Mesendoderm (in vitro differentiated cells): ENCODE measurements around the gene KCNK3.

ENCODE experiments used
- DNase-seq: peaks from one replicate; pipeline ENCODE4 v3.0.0; 2013
- H2AK5ac ChIP-seq: 2 replicates; pipeline ENCODE4 v1.6.1; 2013; ENCODE audit warnings: low read length, inconsistent platforms
- H2BK120ac ChIP-seq: 2 replicates; pipeline ENCODE4 v1.6.1; 2013; ENCODE audit warnings: low read depth, mild to moderate bottlenecking, low read length, moderate library complexity, mixed read lengths
- H2BK15ac ChIP-seq: replicated peaks from 2 replicates; pipeline ENCODE4 v1.6.1; 2013; ENCODE audit warnings: low read depth, mild to moderate bottlenecking, moderate library complexity
- H2BK5ac ChIP-seq: 2 replicates; pipeline ENCODE4 v1.6.1; 2013; ENCODE audit warnings: low read length, inconsistent platforms
- H3K18ac ChIP-seq: 2 replicates; pipeline ENCODE4 v1.6.1; 2013; ENCODE audit warnings: mild to moderate bottlenecking, low read length, mixed read lengths
- H3K23ac ChIP-seq: one replicate; pipeline ENCODE4 v1.6.1; 2013; ENCODE audit warnings: low read length
- H3K27ac ChIP-seq: 2 replicates; pipeline ENCODE4 v1.5.1; 2013; ENCODE audit warnings: low read depth, mild to moderate bottlenecking, inconsistent platforms, low read length, moderate library complexity
- H3K27me3 ChIP-seq: 2 replicates; pipeline ENCODE4 v1.6.1; 2013; ENCODE audit warnings: low read length, control low read depth, mild to moderate bottlenecking, inconsistent platforms; ENCODE audit not compliant: insufficient read depth, poor library complexity
- H3K36me3 ChIP-seq: 2 replicates; pipeline ENCODE4 v1.6.1; 2013; ENCODE audit warnings: low read length, inconsistent platforms; ENCODE audit not compliant: control insufficient read depth, insufficient read depth
- H3K4ac ChIP-seq: one replicate; pipeline ENCODE4 v1.6.1; 2013; ENCODE audit warnings: low read depth, mild to moderate bottlenecking, low read length, moderate library complexity
- H3K4me1 ChIP-seq: 2 replicates; pipeline ENCODE4 v1.6.1; 2013; ENCODE audit warnings: low read depth, low read length, inconsistent platforms; ENCODE audit not compliant: control insufficient read depth
- H3K4me2 ChIP-seq: 2 replicates; pipeline ENCODE4 v1.6.1; 2013; ENCODE audit warnings: low read length
- H3K4me3 ChIP-seq: 2 replicates; pipeline ENCODE4 v1.5.1; 2013; ENCODE audit warnings: mild to moderate bottlenecking, low read length
- H3K56ac ChIP-seq: one replicate; pipeline ENCODE4 v1.6.1; 2013; ENCODE audit warnings: low read length
- H3K79me1 ChIP-seq: 2 replicates; pipeline ENCODE4 v1.6.1; 2013; ENCODE audit warnings: low read length, inconsistent platforms
- H3K79me2 ChIP-seq: 2 replicates; pipeline ENCODE4 v1.6.1; 2013; ENCODE audit warnings: mild to moderate bottlenecking, low read length; ENCODE audit not compliant: control insufficient read depth, insufficient read depth
- H3K9ac ChIP-seq: 2 replicates; pipeline ENCODE4 v1.6.1; 2013; ENCODE audit warnings: low read length, inconsistent platforms
- H4K5ac ChIP-seq: one replicate; pipeline ENCODE4 v1.6.1; 2013; ENCODE audit warnings: low read length
- H4K8ac ChIP-seq: one replicate; pipeline ENCODE4 v1.6.1; 2013; ENCODE audit warnings: low read depth, mild to moderate bottlenecking, control low read depth, low read length, moderate library complexity
- WGBS: extraction: QIAGEN DNeasy Blood & Tissue Kit; methylation state at CpG from one replicate; pipeline ENCODE4 v1.1.7; 2013; ENCODE audit warnings: low lambda C conversion rate, missing lambda C conversion rate; ENCODE audit not compliant: insufficient coverage; ENCODE audit errors: extremely low coverage; 5-methylcytosine and 5-hydroxymethylcytosine counted together

KCNK3 gene

GRCh38 chr2:26700078-26700477, 7.6 kb downstream of the KCNK3 start:
- H3K27me3 ChIP-seq = no peaks in the 10 kb centered on the region
- H3K4me3 ChIP-seq = no peak overlapping the region
- no peak overlapping the region for H2BK120ac ChIP-seq
- H3K23ac ChIP-seq = no peak overlapping the region
- no peak overlapping the region for H2BK5ac ChIP-seq
- no peak overlapping the region for H4K8ac ChIP-seq
- H3K27ac ChIP-seq = no peak overlapping the region
- no peaks in the 10 kb centered on the region for H3K4me1 ChIP-seq
- no peak overlapping the region for H3K4ac ChIP-seq
- WGBS = no CpG with 5 or more reads among the region's 4 CpGs
- no peak overlapping the region for H2AK5ac ChIP-seq
- H3K36me3 ChIP-seq = no peaks in the 10 kb centered on the region
- H3K56ac ChIP-seq = no peak overlapping the region
- no peaks in the 10 kb centered on the region for H3K79me1 ChIP-seq
- no peak overlapping the region for H3K18ac ChIP-seq
- no peak for DNase-seq
- no peak overlapping the region for H3K4me2 ChIP-seq
- H2BK15ac ChIP-seq = no peak overlapping the region
- H3K9ac ChIP-seq = no peak overlapping the region
- no peaks in the 10 kb centered on the region for H3K79me2 ChIP-seq
- no peak overlapping the region for H4K5ac ChIP-seq

DNA sequence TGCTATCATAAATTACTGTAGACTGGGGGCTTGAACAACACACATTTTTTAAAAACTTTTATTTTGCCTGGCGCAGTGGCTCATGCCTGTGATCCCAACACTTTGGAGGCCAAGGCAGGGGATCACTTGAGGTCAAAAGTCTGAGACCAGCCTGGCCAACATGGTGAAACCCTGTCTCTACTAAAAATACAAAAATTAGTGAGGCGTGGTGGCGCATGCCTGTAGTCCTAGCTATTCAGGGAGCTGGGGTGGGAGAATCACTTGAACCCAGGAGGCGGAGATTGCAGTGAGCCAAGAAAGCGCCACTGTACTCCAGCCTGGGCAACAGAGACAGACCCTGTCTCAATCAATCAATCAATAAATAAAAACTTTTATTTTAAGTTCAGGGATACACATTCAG, 9.1 kb downstream of the KCNK3 start:
- no peaks in the 10 kb centered on the region for H3K79me2 ChIP-seq
- H2BK15ac ChIP-seq = no peak overlapping the region
- no peak overlapping the region for H4K8ac ChIP-seq
- H3K79me1 ChIP-seq = no peaks in the 10 kb centered on the region
- no peak overlapping the region for H2BK120ac ChIP-seq
- no peak overlapping the region for H3K27ac ChIP-seq
- no peaks in the 10 kb centered on the region for H3K27me3 ChIP-seq
- H3K4me3 ChIP-seq = no peak overlapping the region
- H3K4me1 ChIP-seq = no peaks in the 10 kb centered on the region
- no peak overlapping the region for H4K5ac ChIP-seq
- DNase-seq = no peak
- H3K4ac ChIP-seq = no peak overlapping the region
- no peaks in the 10 kb centered on the region for H3K36me3 ChIP-seq
- no peak overlapping the region for H2AK5ac ChIP-seq
- no peak overlapping the region for H3K9ac ChIP-seq
- no CpG with 5 or more reads among the region's 5 CpGs for WGBS
- no peak overlapping the region for H3K4me2 ChIP-seq
- H3K18ac ChIP-seq = no peak overlapping the region
- H2BK5ac ChIP-seq = no peak overlapping the region
- no peak overlapping the region for H3K23ac ChIP-seq
- H3K56ac ChIP-seq = no peak overlapping the region

DNA sequence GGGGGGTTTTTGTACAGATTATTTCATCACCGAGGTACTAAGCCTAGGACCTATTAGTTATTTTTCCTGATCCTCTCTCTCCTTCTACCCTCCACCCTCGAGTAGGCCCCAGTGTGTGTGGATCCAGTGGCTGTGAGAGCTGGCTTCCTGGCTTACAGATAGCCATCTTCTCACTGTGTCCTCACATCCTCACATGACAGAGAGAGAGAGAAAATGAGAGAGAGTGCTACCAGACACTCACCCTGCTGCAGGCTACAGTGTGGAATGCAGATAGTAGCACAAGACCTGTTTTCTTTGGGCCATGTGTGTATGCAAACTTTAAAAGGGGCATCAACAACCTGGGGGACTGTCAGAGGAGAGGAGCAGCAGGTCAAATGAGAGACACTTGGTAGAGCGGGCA, 9.5 kb downstream of the KCNK3 start:
- DNase-seq = peak; percentile 62
- H4K8ac ChIP-seq = no peak overlapping the region

DNA sequence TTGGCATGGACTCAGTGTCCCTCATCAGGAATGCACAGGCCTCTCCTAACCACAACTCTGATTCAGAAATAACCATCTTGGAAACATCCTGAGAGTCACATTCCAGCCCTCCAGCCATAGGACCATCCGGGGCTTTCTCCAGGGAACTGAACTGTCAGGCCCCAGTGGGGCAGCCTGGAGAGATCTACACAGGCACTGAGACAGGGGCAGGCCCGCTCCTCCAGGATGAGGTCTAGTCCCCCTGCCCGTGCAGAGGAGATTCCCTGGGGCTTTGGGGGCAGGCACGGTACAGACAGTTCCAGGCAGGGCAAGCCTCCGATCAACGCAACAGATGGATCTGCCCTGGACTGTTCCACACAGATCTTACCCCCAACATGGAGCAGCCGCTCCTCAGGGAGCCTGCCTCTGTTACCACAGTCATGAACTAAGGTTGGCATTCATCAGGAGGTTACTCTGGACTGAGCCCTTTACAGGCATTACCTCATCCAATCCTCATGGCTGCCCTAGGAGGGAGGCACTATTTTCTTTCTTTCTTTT, 12.0 kb downstream of the KCNK3 start:
- H3K23ac ChIP-seq = no peak overlapping the region
- no peak overlapping the region for H2BK15ac ChIP-seq
- no peaks in the 10 kb centered on the region for H3K27me3 ChIP-seq
- H3K9ac ChIP-seq = no peak overlapping the region
- no peaks in the 10 kb centered on the region for H3K4me1 ChIP-seq
- H4K5ac ChIP-seq = no peak overlapping the region
- WGBS = no CpG with 5 or more reads among the region's 7 CpGs
- H4K8ac ChIP-seq = no peak overlapping the region
- H3K27ac ChIP-seq = no peak overlapping the region
- no peaks in the 10 kb centered on the region for H3K36me3 ChIP-seq
- no peak overlapping the region for H3K4me3 ChIP-seq
- H2BK5ac ChIP-seq = no peak overlapping the region
- no peak overlapping the region for H3K4ac ChIP-seq
- no peak overlapping the region for H3K18ac ChIP-seq
- no peak overlapping the region for H3K56ac ChIP-seq
- H2BK120ac ChIP-seq = no peak overlapping the region
- no peak for DNase-seq
- H2AK5ac ChIP-seq = no peak overlapping the region
- no peak overlapping the region for H3K4me2 ChIP-seq
- no peaks in the 10 kb centered on the region for H3K79me1 ChIP-seq
- no peaks in the 10 kb centered on the region for H3K79me2 ChIP-seq

More for the DNA sequence above, 9.5 kb downstream of the KCNK3 start:
- H3K56ac ChIP-seq = no peak overlapping the region
- no peak overlapping the region for H3K9ac ChIP-seq
- no peaks in the 10 kb centered on the region for H3K79me1 ChIP-seq
- no peak overlapping the region for H3K4ac ChIP-seq
- H4K5ac ChIP-seq = no peak overlapping the region
- no peaks in the 10 kb centered on the region for H3K27me3 ChIP-seq
- no peak overlapping the region for H3K4me3 ChIP-seq
- H3K23ac ChIP-seq = no peak overlapping the region
- H2BK5ac ChIP-seq = no peak overlapping the region
- H2AK5ac ChIP-seq = no peak overlapping the region
- no peak overlapping the region for H2BK120ac ChIP-seq
- H3K4me2 ChIP-seq = no peak overlapping the region
- H3K36me3 ChIP-seq = no peaks in the 10 kb centered on the region
- no CpG with 5 or more reads among the region's 3 CpGs for WGBS
- no peak overlapping the region for H3K18ac ChIP-seq
- H3K79me2 ChIP-seq = no peaks in the 10 kb centered on the region
- H3K4me1 ChIP-seq = no peaks in the 10 kb centered on the region
- no peak overlapping the region for H3K27ac ChIP-seq
- no peak overlapping the region for H2BK15ac ChIP-seq

GRCh38 chr2:26705126-26705525, 12.6 kb downstream of the KCNK3 start:
- no peaks in the 10 kb centered on the region for H3K4me1 ChIP-seq
- no peak overlapping the region for H3K23ac ChIP-seq
- H3K56ac ChIP-seq = no peak overlapping the region
- no peak overlapping the region for H3K9ac ChIP-seq
- no peak for DNase-seq
- WGBS = no CpG with 5 or more reads among the region's 5 CpGs
- no peak overlapping the region for H3K27ac ChIP-seq
- no peak overlapping the region for H3K4me3 ChIP-seq
- no peak overlapping the region for H2BK15ac ChIP-seq
- H3K36me3 ChIP-seq = no peaks in the 10 kb centered on the region
- H3K79me1 ChIP-seq = no peaks in the 10 kb centered on the region
- no peaks in the 10 kb centered on the region for H3K27me3 ChIP-seq
- no peak overlapping the region for H3K4me2 ChIP-seq
- no peak overlapping the region for H3K18ac ChIP-seq
- no peak overlapping the region for H2AK5ac ChIP-seq
- no peak overlapping the region for H3K4ac ChIP-seq
- no peak overlapping the region for H4K5ac ChIP-seq
- H2BK120ac ChIP-seq = no peak overlapping the region
- H2BK5ac ChIP-seq = no peak overlapping the region
- H3K79me2 ChIP-seq = no peaks in the 10 kb centered on the region
- H4K8ac ChIP-seq = no peak overlapping the region

DNA sequence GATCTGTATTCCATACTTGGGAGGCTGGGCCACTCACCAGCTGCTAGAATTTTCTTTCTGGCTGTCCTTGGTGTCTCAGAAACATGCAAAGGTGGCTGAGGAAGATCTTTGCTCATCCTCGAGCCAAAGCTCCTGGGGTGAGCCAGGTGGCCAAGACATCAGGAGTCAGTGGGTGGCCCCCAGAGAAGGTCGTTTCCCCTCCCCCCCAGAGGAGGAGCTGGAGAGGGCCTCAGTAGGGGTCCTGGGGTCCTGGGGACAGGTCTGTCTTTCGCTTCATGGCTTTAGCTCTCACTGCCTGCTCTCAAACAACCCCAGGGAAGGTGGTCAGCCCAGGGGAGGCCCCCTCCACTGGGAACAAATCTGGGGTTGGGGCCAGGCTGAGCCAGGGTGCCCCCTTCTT, 13.6 kb downstream of the KCNK3 start:
- Histone ChIP-seq H3K56ac (no peak overlapping the region), H4K8ac (no peak overlapping the region), H3K4me2 (no peak overlapping the region), H3K27ac (no peak overlapping the region), H2BK5ac (no peak overlapping the region), H3K9ac (no peak overlapping the region), H4K5ac (no peak overlapping the region), H3K23ac (no peak overlapping the region), H2BK120ac (no peak overlapping the region), H3K79me1 (no peaks in the 10 kb centered on the region), H3K4me1 (no peaks in the 10 kb centered on the region), H3K27me3 (no peaks in the 10 kb centered on the region), H3K4me3 (no peak overlapping the region), H3K36me3 (no peaks in the 10 kb centered on the region), H3K4ac (no peak overlapping the region), H3K18ac (no peak overlapping the region), H3K79me2 (no peaks in the 10 kb centered on the region), H2AK5ac (no peak overlapping the region), H2BK15ac (no peak overlapping the region)
- no CpG with 5 or more reads among the region's 3 CpGs for WGBS
- no peak for DNase-seq
